Endothelial cell of umbilical vein (primary cell): ENCODE measurements around the gene GRID1.

Experiments used
- EZH2 ChIP-seq: IDR thresholded peaks from 2 replicates; pipeline ENCODE4 v1.6.1; 2012; ENCODE audit warnings: borderline replicate concordance, low read depth, mild to moderate bottlenecking, moderate library complexity, low read length, inconsistent platforms; ENCODE audit not compliant: severe bottlenecking
- FOS ChIP-seq: IDR thresholded peaks from 2 replicates; pipeline ENCODE4 v1.6.1; 2011; ENCODE audit warnings: mild to moderate bottlenecking, low read length, moderate library complexity, borderline replicate concordance; ENCODE audit not compliant: insufficient read depth
- GATA2 ChIP-seq: IDR thresholded peaks from 2 replicates; pipeline ENCODE4 v1.7.0; 2011; ENCODE audit warnings: low read depth, mild to moderate bottlenecking, moderate library complexity, mixed read lengths, low read length; ENCODE audit not compliant: insufficient read length, insufficient read depth
- MYC ChIP-seq: IDR thresholded peaks from one replicate; pipeline ENCODE4 v1.6.1; 2011; ENCODE audit warnings: mild to moderate bottlenecking, low read depth, low read length
- POLR2A ChIP-seq: IDR thresholded peaks from 2 replicates; pipeline ENCODE4 v1.6.1; 2012; ENCODE audit warnings: low read depth, mild to moderate bottlenecking, control low read depth, low read length
- POLR2AphosphoS5 ChIP-seq: IDR thresholded peaks from 2 replicates; pipeline ENCODE4 v1.6.1; 2012; ENCODE audit warnings: low read depth, mild to moderate bottlenecking, control low read depth, low read length, moderate library complexity; ENCODE audit not compliant: insufficient read depth
- TF ChIP-seq, protein P1 (sequence below), 2 donors: IDR thresholded peaks; 1 replicate in 1 of 2; 2 replicates in 1 of 2; pipeline ENCODE4 v1.5.1; 2011; ENCODE audit warnings: low read length in 2 of 2, mild to moderate bottlenecking in 2 of 2, moderate library complexity in 2 of 2, control low read depth in 1 of 2, inconsistent platforms in 1 of 2, low read depth in 1 of 2; ENCODE audit not compliant: insufficient read depth in 1 of 2; ENCODE audit errors: extremely low read depth in 1 of 2
- TF ChIP-seq, protein P2 (sequence below): IDR thresholded peaks from 2 replicates; pipeline ENCODE4 v1.6.1; 2011; ENCODE audit not compliant: insufficient read depth, insufficient read length

DNA sequence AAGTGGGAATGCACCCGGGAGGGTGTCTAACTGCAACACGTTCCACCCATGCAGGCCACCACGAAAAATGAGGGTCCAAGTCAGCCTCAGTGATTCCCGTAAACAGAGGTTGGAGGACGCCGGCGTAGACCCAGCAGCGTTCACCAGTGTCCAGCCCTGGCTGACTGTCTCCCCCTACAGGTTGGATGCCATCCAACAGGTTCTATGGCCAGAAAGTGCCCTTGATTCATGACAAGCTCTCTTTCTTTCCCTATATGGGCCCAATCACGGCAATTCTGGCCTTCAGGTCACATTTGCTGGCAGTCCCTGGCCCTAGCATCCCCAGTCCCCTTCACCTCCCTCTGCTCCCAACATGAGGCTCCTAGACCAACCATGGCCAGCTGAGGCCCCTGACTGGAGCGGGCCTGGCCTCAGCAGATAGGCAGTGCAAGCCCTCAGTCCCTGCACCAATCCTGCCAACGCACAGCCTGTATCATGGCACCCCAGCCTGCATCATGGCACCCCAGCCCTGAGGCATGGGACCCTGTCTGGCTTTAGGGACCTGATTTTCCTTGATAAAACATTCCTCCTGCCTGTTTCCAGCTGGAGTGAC, 227.4 kb downstream of the GRID1 start:
- TF ChIP-seq EZH2 (no peak), POLR2A (no peak), POLR2AphosphoS5 (no peak), FOS (no peak), MYC (no peak), GATA2 (no peak)
- TF ChIP-seq, protein P1, sequence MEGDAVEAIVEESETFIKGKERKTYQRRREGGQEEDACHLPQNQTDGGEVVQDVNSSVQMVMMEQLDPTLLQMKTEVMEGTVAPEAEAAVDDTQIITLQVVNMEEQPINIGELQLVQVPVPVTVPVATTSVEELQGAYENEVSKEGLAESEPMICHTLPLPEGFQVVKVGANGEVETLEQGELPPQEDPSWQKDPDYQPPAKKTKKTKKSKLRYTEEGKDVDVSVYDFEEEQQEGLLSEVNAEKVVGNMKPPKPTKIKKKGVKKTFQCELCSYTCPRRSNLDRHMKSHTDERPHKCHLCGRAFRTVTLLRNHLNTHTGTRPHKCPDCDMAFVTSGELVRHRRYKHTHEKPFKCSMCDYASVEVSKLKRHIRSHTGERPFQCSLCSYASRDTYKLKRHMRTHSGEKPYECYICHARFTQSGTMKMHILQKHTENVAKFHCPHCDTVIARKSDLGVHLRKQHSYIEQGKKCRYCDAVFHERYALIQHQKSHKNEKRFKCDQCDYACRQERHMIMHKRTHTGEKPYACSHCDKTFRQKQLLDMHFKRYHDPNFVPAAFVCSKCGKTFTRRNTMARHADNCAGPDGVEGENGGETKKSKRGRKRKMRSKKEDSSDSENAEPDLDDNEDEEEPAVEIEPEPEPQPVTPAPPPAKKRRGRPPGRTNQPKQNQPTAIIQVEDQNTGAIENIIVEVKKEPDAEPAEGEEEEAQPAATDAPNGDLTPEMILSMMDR (IDR thresholded peaks at IDR 0.05; ENCODE audit: extremely low read depth in 1 of 2, insufficient read depth in 1 of 2, low read depth in 1 of 2, low read length in 2 of 2), result no peak
- TF ChIP-seq, protein P2, sequence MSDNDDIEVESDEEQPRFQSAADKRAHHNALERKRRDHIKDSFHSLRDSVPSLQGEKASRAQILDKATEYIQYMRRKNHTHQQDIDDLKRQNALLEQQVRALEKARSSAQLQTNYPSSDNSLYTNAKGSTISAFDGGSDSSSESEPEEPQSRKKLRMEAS, result no peak
